ENCODE results near the gene RDH16.
"Not testable (repeated sequence)": the region's sequence is repeated elsewhere in the genome, so short reads cannot be mapped to it uniquely, and the experiment has no call there.

The RDH16 gene

GRCh38 chr12:56988207-56988739 lies 30.9 kb upstream of the RDH16 start:
- no peak for DNase-seq

GRCh38 chr12:56987551-56988053 lies 30.2 kb upstream of the RDH16 start:
- peak; percentile 78 for DNase-seq

DNA sequence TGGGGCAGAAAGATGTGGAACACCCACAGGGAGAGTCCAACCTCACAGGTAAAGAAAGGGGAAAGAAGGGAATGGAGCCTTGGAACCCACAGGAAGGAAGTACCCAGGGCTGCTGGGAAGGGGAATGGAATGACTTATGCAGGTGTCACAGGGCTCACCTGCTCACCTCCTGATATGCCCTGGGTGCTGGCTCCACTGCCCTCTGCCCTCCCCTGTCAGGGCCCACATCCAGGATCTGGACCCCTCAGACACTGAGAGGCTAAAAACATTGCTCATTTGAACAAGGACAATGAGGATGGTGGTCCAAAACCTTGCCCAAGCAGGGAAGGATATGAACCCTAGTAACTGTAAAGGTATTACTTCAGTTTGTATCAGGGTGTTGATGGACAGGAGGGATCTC lies 29.6 kb upstream of the RDH16 start:
- DNase-seq, result no peak

GRCh38 chr12:56985714-56986113 lies 28.3 kb upstream of the RDH16 start:
- not testable (repeated sequence) for DNase-seq

- no peak for DNase-seq
Observed at GRCh38 chr12:56983386-56983785, 26.0 kb upstream of the RDH16 start.

GRCh38 chr12:56982578-56983236 lies 25.3 kb upstream of the RDH16 start:
- not testable (repeated sequence) for DNase-seq

- no peak for DNase-seq
Observed at GRCh38 chr12:56980941-56981530, 23.6 kb upstream of the RDH16 start.

GRCh38 chr12:56980268-56980667 lies 22.9 kb upstream of the RDH16 start:
- no peak for DNase-seq

GRCh38 chr12:56979628-56980027 lies 22.2 kb upstream of the RDH16 start:
- no peak for DNase-seq

DNA sequence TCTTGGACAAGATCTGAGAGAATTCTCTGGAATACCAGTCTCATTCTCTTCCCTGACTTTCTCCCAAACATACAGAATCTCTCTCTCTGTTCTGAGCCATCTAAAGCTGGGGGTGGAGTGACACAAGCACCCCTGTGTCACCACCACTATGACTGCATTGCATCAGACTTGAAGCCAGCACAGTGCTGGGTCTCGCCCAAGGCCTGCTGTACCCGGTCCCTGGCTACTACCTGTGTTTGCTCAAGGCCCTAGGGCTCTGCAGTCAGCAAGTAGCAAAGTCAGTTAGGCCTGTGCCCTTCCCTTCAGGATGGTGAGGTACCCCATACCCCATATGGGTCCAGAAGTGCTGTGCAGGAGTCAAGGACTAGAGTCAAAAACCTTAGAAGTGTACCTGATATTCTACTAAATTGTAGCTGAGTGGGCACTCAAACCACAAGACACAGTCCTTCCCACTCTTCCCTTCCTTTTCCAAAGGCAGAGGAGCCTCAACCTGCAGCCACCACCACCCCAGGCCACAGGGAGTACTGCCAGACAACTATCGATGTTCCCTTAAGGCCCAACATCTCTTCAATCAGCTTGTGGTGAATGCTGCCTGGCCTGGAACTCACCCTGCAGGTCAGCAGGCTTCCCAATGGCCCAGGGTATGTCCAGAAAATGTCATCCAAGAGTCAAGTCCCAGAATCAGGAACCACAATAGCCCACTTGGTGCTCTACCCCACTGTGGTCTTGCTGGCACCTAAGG lies 21.2 kb upstream of the RDH16 start:
- no peak for DNase-seq

- not testable (repeated sequence) for DNase-seq
Observed at GRCh38 chr12:56977361-56977760, 20.0 kb upstream of the RDH16 start.

DNA sequence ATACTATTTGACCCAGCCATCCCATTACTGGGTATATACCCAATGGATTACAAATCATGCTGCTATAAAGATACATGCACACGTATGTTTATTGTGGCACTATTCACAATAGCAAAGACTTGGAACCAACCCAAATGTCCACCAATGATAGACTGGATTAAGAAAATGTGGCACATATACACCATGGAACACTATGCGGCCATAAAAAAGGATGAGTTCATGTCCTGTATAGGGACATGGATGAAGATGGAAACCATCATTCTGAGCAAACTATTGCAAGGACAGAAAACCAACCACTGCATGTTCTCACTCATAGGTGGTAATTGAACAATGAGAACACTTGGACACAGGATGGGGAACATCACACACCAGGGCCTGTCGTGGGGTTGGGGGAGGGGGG lies 16.8 kb upstream of the RDH16 start:
- not testable (repeated sequence) for DNase-seq

GRCh38 chr12:56968910-56969309 lies 11.5 kb upstream of the RDH16 start:
- DNase-seq, result not testable (repeated sequence)

- not testable (repeated sequence) for DNase-seq
Observed at GRCh38 chr12:56965997-56966642, 8.7 kb upstream of the RDH16 start.

DNA sequence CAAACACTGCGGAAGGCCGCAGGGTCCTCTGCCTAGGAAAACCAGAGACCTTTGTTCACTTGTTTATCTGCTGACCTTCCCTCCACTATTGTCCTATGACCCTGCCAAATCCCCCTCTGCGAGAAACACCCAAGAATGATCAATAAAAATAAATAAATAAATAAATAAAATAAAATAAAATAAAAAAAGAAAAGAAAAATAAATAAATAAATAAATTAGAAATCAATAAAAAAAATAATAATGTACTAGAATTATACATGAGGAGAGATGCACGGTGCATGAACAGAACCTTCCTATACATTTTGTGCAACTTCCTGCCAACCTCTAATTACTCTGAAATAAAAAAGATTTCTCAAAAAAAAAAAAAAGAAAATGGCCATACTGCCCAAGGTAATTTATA lies 7.7 kb upstream of the RDH16 start:
- not testable (repeated sequence) for DNase-seq

GRCh38 chr12:56963557-56963956 lies 6.1 kb upstream of the RDH16 start:
- DNase-seq, result not testable (repeated sequence)

DNA sequence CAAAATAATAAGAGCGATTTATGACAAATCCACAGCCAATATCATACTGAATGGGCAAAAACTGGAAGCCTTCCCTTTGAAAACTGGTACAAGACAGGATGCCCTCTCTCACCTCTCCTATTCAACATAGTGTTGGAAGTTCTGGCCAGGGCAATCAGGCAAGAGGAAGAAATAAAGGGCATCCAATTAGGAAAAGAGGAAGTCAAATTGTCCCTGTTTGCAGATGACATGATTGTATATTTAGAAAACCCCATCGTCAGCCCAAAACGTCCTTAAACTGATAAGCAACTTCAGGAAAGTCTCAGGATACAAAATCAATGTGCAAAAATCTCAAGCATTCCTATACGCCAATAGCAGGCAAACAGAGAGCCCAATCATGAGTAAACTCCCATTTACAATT lies 4.8 kb upstream of the RDH16 start:
- not testable (repeated sequence) for DNase-seq

GRCh38 chr12:56958422-56958821 lies 1.0 kb upstream of the RDH16 start:
- no peak for DNase-seq

DNA sequence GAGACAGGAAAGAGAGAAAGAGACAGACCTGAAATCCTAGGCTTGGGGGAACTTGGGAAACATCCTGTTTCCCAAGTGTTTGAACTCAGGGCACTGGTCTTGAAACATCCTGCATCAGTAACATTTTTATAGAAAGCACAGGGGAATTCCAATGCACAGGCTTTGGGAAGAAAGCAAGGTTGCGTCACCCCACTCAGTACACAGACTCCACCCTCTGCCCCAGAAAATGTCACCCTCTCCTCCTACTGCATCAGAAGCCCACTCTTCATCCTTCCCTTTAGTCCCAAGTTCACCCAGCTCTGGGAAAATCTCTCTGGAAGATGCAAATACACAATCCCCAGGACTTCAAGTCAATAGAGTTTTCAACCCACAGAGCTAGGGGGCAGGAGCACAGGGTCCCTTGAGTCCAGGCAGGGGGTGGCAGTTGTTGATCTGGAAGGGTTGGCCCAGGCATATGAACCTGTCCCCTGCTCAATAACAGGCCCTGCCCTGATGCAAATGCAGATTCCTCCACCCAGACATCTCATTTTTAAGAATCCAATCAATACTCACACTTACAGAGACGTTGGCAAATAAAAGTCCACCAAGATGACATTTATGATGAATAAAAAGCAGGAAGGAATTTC lies 1.7 kb downstream of the RDH16 start:
- DNase-seq, result no peak

DNA sequence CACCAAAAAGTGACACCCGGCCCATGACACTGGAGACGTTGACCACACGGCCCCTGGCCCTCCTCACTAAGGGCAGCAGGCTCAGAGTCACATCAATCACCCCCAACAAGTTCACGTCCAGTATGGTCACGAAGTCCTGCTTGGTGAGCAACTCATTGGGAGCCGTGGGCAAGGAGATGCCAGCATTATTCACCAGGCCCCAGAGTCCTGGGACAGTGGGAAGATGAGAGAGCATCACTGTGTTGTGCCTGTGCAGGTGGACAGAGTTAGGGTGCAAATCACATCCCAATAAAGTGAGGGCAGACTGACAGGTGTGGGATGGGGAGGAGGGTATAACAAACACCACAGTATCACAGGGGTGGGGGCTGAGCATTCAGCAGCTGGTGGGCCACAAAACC lies 2.5 kb downstream of the RDH16 start:
- DNase-seq, result no peak

GRCh38 chr12:56954057-56954957 lies 3.1 kb downstream of the RDH16 start:
- DNase-seq, result no peak

DNA sequence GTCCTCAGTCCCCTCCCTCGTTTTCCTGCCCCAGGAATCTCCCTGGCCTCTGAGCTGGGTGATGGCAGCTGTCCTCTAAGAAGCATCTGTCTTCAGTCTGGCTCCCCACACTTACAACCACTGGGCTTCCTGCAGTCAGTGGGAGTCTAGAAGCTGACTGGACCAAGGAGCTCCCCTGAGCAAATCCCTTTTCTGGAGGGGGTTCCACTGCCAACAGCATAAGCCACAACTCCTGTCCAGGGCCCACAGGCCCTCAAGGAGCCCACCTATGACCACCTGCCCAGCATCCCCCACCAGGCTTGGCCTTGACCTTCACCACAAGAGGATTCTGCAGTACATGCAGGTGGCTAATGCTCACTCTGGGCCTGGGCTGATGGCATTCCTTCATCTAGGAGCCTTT lies 4.1 kb downstream of the RDH16 start:
- DNase-seq, result no peak
